NCI-H128 (cell line): ENCODE measurements around the gene ZNF562.
"Not testable (repeated sequence)": the region's sequence is repeated elsewhere in the genome, so short reads cannot be mapped to it uniquely, and the experiment has no call there.

ENCODE experiments used
- DNase-seq: peaks from one replicate; lab custom pipeline; 2025; ENCODE audit not compliant: unreplicated experiment; lab: John Stamatoyannopoulos, UW

ZNF562 gene

DNA sequence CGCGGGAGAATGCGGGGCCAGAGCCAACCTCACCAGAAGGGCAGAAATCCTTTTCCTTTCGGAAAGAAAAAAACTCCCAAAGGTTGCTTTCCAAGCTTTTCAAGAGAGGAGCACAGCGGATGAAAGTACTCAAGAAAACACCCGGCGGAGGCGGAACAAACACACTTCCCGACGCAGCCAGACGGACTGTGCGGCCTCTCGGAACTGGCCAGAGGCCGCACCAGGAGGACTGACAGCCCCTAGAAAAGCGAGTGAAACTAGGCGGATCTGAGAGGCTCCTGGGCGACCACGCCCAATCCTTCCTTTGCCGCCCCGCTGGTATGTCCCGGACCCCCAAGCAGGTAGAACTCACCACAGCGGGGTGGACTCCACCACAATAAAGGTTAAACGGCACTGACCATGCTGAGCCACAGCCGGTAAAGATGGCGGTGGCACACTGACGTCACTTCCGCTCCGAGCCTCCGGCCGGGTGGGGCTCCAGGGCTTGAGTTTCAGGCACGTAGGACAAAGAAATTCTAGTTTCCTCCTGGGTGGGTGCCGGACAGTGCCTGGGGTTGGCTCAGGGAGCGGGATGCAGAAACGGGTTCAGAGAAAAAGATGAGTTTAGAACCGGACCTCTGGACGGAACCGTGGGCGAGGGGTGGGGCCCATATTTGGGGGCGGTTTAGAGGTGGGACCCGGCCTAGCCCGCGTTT is at the start of gene ZNF562:
TSS of gene ZNF562 (minus strand) at position 438 of the 695 bp plus-strand sequence. CDS start 14,356 bp downstream, outside the sequence.
- peak; percentile 78 for DNase-seq

DNA sequence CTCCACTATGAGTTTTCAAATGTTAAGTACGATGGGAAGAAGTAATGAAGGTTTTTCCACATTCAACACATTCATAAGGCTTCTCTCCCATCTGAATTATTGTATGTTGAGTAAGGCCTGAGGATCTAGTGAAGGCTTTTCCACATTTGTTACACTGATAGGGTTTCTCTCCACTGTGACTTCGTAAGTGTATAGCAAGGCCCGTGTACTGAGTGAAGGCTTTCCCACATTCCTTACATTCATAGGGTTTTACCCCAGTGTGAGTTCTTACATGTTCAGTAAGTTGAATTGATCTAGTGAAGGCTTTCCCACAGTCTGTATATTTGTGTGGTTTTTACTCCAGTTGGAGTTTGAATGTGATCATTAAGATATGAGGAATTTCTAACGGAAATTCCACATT is 49.3 kb upstream of the ZNF562 start:
- no peak for DNase-seq

- DNase-seq, result no peak
Observed at GRCh38 chr19:9721861-9722260, 47.0 kb upstream of the ZNF562 start.

DNA sequence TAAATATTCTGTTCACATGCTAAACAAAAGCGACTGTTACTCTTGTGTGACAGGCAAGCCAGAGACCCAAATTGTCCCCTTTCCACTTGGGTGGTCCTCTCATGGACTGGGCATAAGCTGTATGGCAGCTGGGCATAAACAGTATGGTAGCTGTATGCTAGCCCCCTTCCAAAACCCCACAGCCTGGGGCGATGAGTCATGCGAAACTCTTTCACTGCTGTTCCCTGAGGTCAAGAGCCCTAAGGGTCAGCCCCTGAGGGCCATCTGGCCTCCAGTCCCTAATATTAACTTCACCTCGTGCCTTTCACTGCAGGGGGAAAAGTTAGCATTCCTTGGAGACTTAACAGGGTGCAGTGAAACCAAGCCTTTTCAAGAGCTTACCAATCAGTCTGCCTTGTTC is 45.6 kb upstream of the ZNF562 start:
- no peak for DNase-seq

DNA sequence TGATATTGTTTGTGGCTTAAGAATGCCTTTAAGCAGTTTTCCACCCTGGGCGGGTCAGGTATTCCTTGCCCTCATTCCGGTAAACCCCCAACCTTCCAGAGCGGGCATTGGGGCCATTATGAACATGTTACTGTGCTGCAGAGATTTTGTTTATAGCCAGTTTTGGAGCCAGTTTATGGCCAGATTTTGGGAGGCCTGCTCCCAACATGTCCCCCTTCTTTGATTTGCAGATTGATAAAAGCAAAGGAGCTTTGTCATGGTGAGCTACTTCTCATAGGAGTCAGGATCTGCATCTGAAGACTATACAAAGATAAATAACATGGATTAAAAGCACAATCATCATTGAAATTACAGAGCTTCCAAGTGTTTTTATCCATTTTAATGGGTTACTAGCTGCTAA is 36.9 kb upstream of the ZNF562 start:
- DNase-seq, result no peak

DNA sequence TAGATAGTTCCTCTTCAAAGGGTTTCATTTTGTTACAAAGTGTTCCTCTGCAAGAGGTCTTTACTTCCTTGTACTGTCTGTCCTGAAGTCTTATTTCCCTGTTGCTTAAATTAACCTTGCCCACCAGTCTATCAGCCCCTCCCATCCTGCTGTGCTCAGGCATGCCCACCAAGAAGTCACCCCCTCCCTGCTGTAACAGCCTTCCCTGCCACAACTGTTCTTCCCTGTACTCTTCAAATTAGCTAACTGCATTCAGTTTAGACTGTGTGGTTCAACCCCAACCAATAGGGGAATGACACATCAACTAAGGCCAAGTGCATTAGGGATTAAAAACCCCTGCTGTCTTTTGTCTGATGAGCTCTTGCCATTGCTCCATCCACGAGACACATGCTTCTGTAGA is 34.4 kb upstream of the ZNF562 start:
- no peak for DNase-seq

DNA sequence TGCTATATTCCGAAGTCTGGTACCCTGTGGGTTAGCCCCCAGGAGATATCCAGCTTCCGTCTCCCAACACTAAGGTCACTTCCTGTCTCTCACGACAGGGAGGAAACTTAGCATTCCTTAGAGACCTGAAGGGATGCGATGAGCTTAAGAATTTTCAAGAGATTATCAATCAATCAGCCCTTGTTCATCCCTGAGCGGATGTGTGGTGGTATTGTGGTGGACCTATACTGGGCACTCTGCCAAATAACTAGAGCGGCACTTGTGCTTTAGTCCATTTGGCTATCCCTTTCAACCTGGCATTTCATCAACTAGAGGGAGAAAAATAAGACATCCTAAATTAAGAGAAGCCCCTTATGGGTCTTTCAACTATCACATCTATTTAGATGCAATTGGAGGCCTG is 30.9 kb upstream of the ZNF562 start:
- DNase-seq, result no peak

DNA sequence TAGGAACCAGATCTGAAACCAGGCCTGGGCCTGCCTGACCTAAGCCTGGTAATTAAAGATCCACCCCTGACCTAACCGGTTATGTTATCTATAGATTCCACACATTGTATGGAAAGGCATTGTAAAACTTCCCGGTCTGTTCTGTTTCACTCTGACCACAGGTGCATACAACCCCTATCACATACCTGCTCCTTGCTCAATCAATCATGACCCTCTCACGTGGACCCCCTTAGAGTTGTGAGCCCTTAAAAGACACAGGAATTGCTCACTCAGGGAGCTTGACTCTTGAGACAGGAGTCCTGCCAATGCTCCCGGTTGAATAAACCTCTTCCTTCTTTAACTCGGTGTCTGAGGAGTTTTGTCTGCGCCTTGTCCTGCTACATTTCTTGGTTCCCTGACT is 27.3 kb upstream of the ZNF562 start:
- no peak for DNase-seq

DNA sequence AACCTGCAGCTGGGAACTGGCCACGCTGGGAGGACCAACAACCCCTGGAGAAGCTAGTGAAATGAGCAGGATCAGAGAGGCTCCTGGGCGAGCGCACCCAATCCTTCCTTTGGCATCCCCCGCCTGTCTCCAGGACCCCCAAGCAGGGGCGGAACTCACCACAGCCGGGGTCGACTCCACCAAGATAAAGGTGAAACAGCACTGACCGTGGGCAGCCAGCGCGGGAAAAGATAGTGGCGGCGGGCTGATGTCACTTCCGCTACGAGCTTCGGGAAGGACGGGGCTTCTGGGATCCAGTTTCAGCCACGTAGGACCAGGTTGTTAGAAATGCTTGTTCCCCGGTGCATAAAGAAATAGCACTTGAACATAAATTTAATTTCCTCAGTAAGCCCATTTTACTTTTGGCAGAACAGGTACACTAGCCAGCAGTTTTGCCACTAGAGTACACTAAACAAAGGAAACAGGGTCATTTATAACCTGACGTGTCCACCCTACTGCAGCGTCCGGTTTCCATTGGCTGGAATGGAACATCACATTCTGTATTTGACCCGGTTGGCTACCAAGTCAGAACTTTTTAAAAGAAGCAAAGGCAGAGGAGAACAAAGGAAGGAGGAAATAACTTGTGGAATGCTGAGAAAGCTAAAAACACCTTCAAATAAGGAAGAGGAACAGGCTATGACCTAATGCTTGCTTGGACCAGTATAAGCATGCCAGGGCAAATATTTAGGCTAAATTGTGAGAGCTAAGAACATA is 25.5 kb upstream of the ZNF562 start:
- DNase-seq, result no peak

DNA sequence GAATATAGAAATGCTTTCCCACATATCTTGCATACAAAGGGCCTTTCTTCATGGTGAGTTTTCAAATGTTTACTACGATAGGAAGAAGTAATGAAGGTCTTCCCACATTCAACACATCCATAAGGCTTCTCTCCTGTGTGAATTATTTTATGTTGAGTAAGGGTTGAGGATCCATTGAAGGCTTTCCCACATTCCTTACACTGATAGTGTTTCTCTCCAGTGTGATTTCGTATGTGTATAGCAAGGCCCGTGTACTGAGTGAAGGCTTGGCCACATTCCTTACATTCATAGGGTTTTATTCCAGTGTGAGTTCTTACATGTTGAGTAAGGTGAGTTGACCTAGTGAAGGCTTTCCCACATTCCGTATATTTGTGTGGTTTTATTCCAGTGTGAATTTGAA is 15.4 kb upstream of the ZNF562 start:
- DNase-seq, result not testable (repeated sequence)

DNA sequence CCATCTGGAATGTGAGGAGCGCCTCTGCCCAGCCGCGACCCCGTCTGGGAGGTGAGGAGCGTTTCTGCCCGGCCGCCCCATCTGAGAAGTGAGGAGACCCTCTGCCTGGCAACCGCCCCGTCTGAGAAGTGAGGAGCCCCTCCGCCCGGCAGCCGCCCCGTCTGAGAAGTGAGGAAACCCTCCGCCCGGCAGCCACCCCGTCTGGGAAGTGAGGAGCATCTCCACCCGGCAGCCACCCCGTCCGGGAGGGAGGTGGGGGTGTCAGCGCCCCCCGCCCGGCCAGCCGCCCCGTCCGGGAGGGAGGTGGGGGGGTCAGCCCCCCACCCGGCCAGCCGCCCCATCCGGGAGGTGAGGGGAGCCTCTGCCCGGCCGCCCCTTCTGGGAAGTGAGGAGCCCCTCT is 5.1 kb upstream of the ZNF562 start:
- DNase-seq, result not testable (repeated sequence)

DNA sequence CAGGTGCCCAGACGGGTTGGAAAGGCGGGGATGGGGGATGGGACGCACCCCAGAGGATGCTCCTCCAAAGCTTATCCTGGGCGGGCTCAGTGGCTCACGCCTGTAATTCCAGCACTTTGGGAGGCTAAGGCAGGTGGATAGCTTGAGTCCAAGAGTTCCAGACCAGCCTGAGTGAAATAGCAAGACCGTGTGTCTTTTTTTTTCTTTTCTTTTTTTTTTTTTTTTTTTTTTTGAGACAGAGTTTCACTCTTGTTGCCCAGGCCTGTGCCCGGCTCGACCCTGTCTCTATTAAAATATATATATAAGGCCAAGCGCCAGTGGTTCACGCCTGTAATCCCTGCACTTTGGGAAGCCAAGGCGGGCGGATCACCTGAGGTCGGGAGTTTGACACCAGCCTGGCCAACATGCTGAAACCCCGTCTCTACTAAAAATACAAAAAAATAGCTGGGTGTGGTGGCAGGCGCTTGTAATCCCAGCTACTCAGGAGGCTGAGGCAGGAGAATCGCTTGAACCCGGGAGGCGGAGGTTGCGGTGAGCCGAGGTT is 530 bp upstream of the ZNF562 start:
- DNase-seq, result not testable (repeated sequence)

- no peak for DNase-seq
Observed at GRCh38 chr19:9673912-9674662, 813 bp downstream of the ZNF562 start.

DNA sequence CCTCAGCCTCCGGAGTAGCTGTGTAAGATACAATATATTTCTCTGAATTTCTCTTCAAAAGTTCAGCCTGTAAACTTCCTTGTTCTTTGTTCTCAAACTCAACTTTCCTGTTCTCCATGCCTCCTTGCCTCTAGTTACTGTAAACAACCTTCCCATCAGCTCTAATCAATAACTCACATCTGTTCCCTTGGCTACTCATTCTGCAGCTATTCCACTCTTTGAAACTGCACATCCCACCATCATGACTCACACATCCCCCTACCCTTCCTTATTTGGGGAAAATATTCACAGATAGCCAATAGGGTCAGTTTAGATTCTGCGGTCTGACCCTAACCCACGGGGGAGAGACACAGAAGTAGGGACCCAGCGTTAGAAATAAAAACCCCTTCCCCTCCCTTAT is 2.0 kb downstream of the ZNF562 start:
- no peak for DNase-seq

DNA sequence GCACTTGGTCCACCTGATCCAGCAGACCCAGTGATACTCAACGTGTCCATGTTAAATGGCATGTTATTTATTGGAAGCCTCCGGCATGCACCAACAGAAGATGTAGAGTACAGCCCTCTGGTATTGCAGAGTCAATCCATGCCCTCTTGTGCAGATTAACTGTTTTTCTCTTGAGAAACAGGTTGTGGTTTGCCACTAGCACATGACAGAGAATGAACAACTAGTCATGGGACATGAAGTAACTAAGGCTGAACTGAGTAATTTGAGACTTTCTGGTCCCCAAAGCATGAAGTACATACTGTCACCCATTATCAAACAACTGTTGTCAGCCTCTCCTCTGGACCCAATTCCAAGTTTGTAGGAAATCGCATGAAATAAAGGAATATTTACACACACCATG is 3.2 kb downstream of the ZNF562 start:
- no peak for DNase-seq

GRCh38 chr19:9668544-9668943 is 6.4 kb downstream of the ZNF562 start:
- DNase-seq, result no peak

DNA sequence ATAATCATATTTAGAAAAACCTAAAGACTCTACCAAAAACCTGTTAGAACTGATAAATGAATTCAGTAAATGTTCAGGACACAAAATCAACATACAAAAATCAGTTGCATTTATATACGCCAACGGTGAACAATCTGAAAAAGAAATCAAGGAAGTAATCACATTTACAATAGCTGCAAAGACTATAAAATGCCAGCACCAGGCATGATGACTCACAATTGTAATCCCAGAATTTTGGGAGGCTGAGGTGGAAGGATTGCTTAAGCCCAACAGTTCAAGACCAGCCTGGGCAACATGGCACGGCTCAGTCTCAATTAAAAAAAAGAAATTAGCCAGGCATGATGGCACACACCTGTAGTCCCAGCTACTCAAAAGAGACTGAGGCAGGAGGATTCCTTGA is 7.0 kb downstream of the ZNF562 start:
- no peak for DNase-seq

DNA sequence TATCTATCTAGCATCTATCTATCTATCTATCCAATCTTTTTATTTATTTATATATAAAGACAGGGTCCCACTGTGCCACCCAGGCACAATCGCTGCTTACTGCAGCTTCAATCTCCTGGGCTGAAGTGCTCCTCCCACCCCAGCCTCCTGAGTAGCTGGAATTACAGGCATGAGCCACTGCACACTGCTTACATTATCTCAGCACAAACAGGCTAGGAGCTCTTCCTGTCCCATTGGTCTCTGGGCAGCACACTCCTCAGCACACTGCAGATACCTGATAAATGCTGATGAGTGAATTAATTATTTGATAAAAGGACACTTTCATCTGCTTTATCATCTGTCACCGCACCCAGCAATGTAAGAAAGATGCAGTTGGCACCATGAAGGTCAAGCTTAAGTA is 16.1 kb downstream of the ZNF562 start:
- no peak for DNase-seq

DNA sequence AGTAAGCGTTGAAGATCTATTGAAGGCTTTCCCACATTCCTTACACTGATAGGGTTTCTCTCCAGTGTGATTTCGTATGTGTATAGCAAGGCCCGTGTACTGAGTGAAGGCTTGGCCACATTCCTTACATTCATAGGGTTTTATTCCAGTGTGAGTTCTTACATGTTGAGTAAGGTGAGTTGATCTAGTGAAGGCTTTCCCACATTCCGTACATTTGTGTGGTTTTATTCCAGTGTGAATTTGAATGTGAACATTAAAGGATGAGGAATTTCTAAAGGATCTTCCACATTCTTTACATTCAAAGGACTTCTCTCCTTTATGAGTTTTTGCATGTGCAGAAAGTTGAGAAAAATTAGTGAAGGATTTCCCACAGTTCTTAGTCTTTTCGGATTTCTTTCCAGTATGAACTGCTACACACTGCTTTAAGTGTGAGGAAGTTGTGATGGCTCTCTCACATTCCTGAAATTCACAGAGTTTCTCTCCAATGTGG is 21.8 kb downstream of the ZNF562 start:
- not testable (repeated sequence) for DNase-seq

GRCh38 chr19:9651464-9651863 is 23.4 kb downstream of the ZNF562 start:
- not testable (repeated sequence) for DNase-seq

GRCh38 chr19:9650345-9650744 is 24.6 kb downstream of the ZNF562 start:
- DNase-seq, result no peak
